HG02610 (cell line): ENCODE data around the gene HSPA4.
"Not testable (repeated sequence)": the region's sequence is repeated elsewhere in the genome, so short reads cannot be mapped to it uniquely, and the experiment has no call there.

Experiments
- ATAC-seq: cut with Tn5 transposase; IDR thresholded peaks from one replicate; pipeline ENCODE4 v1.9.1; 2021; ENCODE audit warnings: mild to moderate bottlenecking, moderate library complexity; ENCODE audit not compliant: unreplicated experiment

HSPA4 gene

GRCh38 chr5:133121611-133122150 is 69.9 kb downstream of the HSPA4 start:
- ATAC-seq: no peak

- no peak for ATAC-seq
Observed at GRCh38 chr5:133122711-133123110, 70.9 kb downstream of the HSPA4 start.

- no peak for ATAC-seq
Observed at GRCh38 chr5:133123297-133123696, 71.5 kb downstream of the HSPA4 start.

GRCh38 chr5:133124891-133125290 is 73.1 kb downstream of the HSPA4 start:
- no peak for ATAC-seq

GRCh38 chr5:133128066-133128465 is 76.3 kb downstream of the HSPA4 start:
- no peak for ATAC-seq

GRCh38 chr5:133129289-133129688 is 77.5 kb downstream of the HSPA4 start:
- ATAC-seq: no peak

- ATAC-seq: no peak
Observed at GRCh38 chr5:133129950-133130349, 78.1 kb downstream of the HSPA4 start.

- ATAC-seq: no peak
Observed at GRCh38 chr5:133130387-133131118, 78.7 kb downstream of the HSPA4 start.

GRCh38 chr5:133132717-133133116 is 80.9 kb downstream of the HSPA4 start:
- ATAC-seq: no peak

GRCh38 chr5:133133241-133133640 is 81.4 kb downstream of the HSPA4 start:
- ATAC-seq: not testable (repeated sequence)

- ATAC-seq: not testable (repeated sequence)
Observed at GRCh38 chr5:133136890-133137289, 85.1 kb downstream of the HSPA4 start.

- no peak for ATAC-seq
Observed at GRCh38 chr5:133140311-133140710, 88.5 kb downstream of the HSPA4 start.

- ATAC-seq: no peak
Observed at GRCh38 chr5:133141746-133142145, 89.9 kb downstream of the HSPA4 start.

- ATAC-seq: no peak
Observed at GRCh38 chr5:133142782-133143181, 91.0 kb downstream of the HSPA4 start.

GRCh38 chr5:133144245-133144981 is 92.6 kb downstream of the HSPA4 start:
- ATAC-seq: no peak

- ATAC-seq: no peak
Observed at GRCh38 chr5:133145436-133146170, 93.8 kb downstream of the HSPA4 start.

- no peak for ATAC-seq
Observed at GRCh38 chr5:133147411-133147810, 95.6 kb downstream of the HSPA4 start.

GRCh38 chr5:133147815-133148567 is 96.2 kb downstream of the HSPA4 start:
- ATAC-seq: no peak

GRCh38 chr5:133149345-133149744 is 97.5 kb downstream of the HSPA4 start:
- no peak for ATAC-seq

GRCh38 chr5:133150909-133151544 is 99.2 kb downstream of the HSPA4 start:
- ATAC-seq: no peak
